Sigmoid colon (tissue), 7 donors: ENCODE data around the gene C1orf232. TPM values are rescaled to one million over a fixed set of nuclear protein-coding genes. Genes with fewer than 3 reads are reported as not detected.

Experiments
- DNase-seq: peaks from one replicate; pipeline ENCODE4 v3.0.0-alpha.2; 2019
- H3K27ac ChIP-seq, 4 donors: fragments of 200-600 bp; sonication (generic); one replicate each; pipeline ENCODE4 v1.5.1; 2016 to 2019; ENCODE audit warnings: mild to moderate bottlenecking in 1 of 4
- H3K27me3 ChIP-seq, 3 donors: fragments of 200-600 bp; sonication (generic); one replicate each; pipeline ENCODE4 v1.5.1; 2019; ENCODE audit warnings: mild to moderate bottlenecking in 1 of 3
- H3K36me3 ChIP-seq, 4 donors: fragments of 200-600 bp; sonication (generic); one replicate each; pipeline ENCODE4 v1.5.1; 2016 to 2019
- H3K4me1 ChIP-seq, 4 donors: fragments of 200-600 bp; sonication (generic); one replicate each; pipeline ENCODE4 v1.5.1; 2017 to 2019
- H3K4me3 ChIP-seq, 4 donors: fragments of 200-600 bp; sonication (generic); one replicate each; pipeline ENCODE4 v1.5.1; 2017 to 2019; ENCODE audit warnings: mild to moderate bottlenecking in 2 of 4, moderate library complexity in 1 of 4
- H3K9me3 ChIP-seq, 4 donors: fragments of 200-600 bp in 3 of 4; sonication (generic) in 3 of 4; one replicate each; pipeline versions ENCODE4 v1.5.1 to v1.6.1; 2013 to 2019
- CTCF ChIP-seq, 4 experiments: fragments of 450-650 bp in 3 of 4; fragments of 200-600 bp in 1 of 4; IDR thresholded peaks; one replicate each; pipeline ENCODE4 v1.5.1; 2016 to 2019; ENCODE audit warnings: antibody characterized with exemption in 4 of 4, mild to moderate bottlenecking in 3 of 4, moderate library complexity in 2 of 4
- EP300 ChIP-seq, 4 donors: sonication (generic); formaldehyde crosslinking; IDR thresholded peaks; one replicate each; pipeline ENCODE4 v1.6.1; 2017; ENCODE audit warnings: antibody characterized with exemption in 4 of 4
- POLR2A ChIP-seq, 2 donors: fragments of 450-650 bp; IDR thresholded peaks; one replicate each; pipeline ENCODE4 v1.6.1; 2016; ENCODE audit warnings: antibody characterized with exemption in 2 of 2, mild to moderate bottlenecking in 2 of 2, moderate library complexity in 2 of 2
- POLR2AphosphoS5 ChIP-seq, 4 donors: sonication (generic); formaldehyde crosslinking; IDR thresholded peaks; one replicate each; pipeline ENCODE4 v1.6.1; 2017; ENCODE audit warnings: antibody characterized with exemption in 4 of 4
- WGBS, 2 donors: extraction: QIAGEN DNeasy Blood & Tissue Kit; methylation state at CpG; one replicate each; pipeline ENCODE4 v1.1.7; 2013; 5-methylcytosine and 5-hydroxymethylcytosine counted together
- intact Hi-C: fragments of 100-400 bp; cut with DNase I; formaldehyde crosslinking; loops from one replicate; pipeline ENCODE4 v1.15.1; 2023
- polyA plus RNA-seq, 3 donors: library from polyadenylated mRNA; stranded (reverse); fragments of 200-250 nt; gene quantifications; one replicate each; pipeline ENCODE4 v1.2.3, GENCODE V29; 2013
- total RNA-seq, 4 donors: library from RNA; depleted of rRNA; stranded (reverse); fragments of >200 nt; gene quantifications; one replicate each; pipeline ENCODE4 v1.1.0, GENCODE V29; 2016
- donor health status: healthy with polysubstance abuse.
- donor health status: Bipolar disorder and iron deficiency.
- donor health status: healthy.

Gene C1orf232
- total and polyA plus RNA-seq, 7 donors: not detected

GRCh38 chr1:26189751-26190275, 21.1 kb upstream of the C1orf232 start:
- intact Hi-C loops: no loop called here
- WGBS, 2 donors: 84 to 88% methylated on average over 7 of the region's 7 CpGs
- Histone ChIP-seq H3K27me3 (no peaks in the 10 kb centered on the region), H3K36me3 (no peaks in the 10 kb centered on the region), H3K4me3 (no peak overlapping the region), H3K4me1 (no peaks in the 10 kb centered on the region), H3K9me3 (no peaks in the 10 kb centered on the region), H3K27ac (no peak overlapping the region)
- DNase-seq: no peak
- TF ChIP-seq POLR2A (IDR thresholded peaks at IDR 0.05) (no peak), POLR2AphosphoS5 (IDR thresholded peaks at IDR 0.05) (no peak), EP300 (IDR thresholded peaks at IDR 0.05) (no peak), CTCF (IDR thresholded peaks at IDR 0.05) (no peak)

- H3K27me3 ChIP-seq: no peaks in the 10 kb centered on the region
- intact Hi-C loops: no loop called here
- 80 to 81% methylated on average over 6 of the region's 6 CpGs for WGBS, 2 donors
These were observed 20.6 kb upstream of the C1orf232 start for GRCh38 chr1:26189331-26189730.

GRCh38 chr1:26188477-26188876, 19.7 kb upstream of the C1orf232 start:
- H3K4me1 ChIP-seq: no peaks in the 10 kb centered on the region
- no peak for TF ChIP-seq POLR2A (IDR thresholded peaks at IDR 0.05)
- no peak for TF ChIP-seq CTCF (IDR thresholded peaks at IDR 0.05)
- TF ChIP-seq POLR2AphosphoS5 (IDR thresholded peaks at IDR 0.05): no peak
- no peak overlapping the region for H3K4me3 ChIP-seq
- H3K9me3 ChIP-seq: no peaks in the 10 kb centered on the region
- H3K27ac ChIP-seq: no peak overlapping the region
- no peaks in the 10 kb centered on the region for H3K27me3 ChIP-seq
- H3K36me3 ChIP-seq: no peaks in the 10 kb centered on the region
- intact Hi-C loops: no loop called here
- no peak for DNase-seq
- WGBS, 2 donors: 91 to 94% methylated on average over 8 of the region's 8 CpGs

More at GRCh38 chr1:26189331-26189730, 20.6 kb upstream of the C1orf232 start:
- Histone ChIP-seq H3K27ac (no peak overlapping the region), H3K4me3 (no peak overlapping the region), H3K36me3 (no peaks in the 10 kb centered on the region), H3K9me3 (no peaks in the 10 kb centered on the region), H3K4me1 (no peaks in the 10 kb centered on the region)
- TF ChIP-seq POLR2A (IDR thresholded peaks at IDR 0.05) (no peak), EP300 (IDR thresholded peaks at IDR 0.05) (no peak), POLR2AphosphoS5 (IDR thresholded peaks at IDR 0.05) (no peak), CTCF (IDR thresholded peaks at IDR 0.05) (no peak)
- no peak for DNase-seq

- intact Hi-C loops: no loop called here
- Histone ChIP-seq H3K27ac (no peak overlapping the region), H3K9me3 (no peaks in the 10 kb centered on the region), H3K4me1 (no peaks in the 10 kb centered on the region), H3K36me3 (no peaks in the 10 kb centered on the region), H3K27me3 (no peaks in the 10 kb centered on the region), H3K4me3 (no peak overlapping the region)
- TF ChIP-seq POLR2A (IDR thresholded peaks at IDR 0.05) (no peak), POLR2AphosphoS5 (IDR thresholded peaks at IDR 0.05) (no peak), EP300 (IDR thresholded peaks at IDR 0.05) (no peak), CTCF (IDR thresholded peaks at IDR 0.05) (no peak)
- no peak for DNase-seq
- 94 to 97% methylated on average over 6 of the region's 6 CpGs for whole genome bisulfite sequencing, 2 donors
These were observed 19.1 kb upstream of the C1orf232 start for GRCh38 chr1:26187882-26188281.

GRCh38 chr1:26184883-26185282, 16.1 kb upstream of the C1orf232 start:
- Histone ChIP-seq H3K36me3 (no peaks in the 10 kb centered on the region), H3K4me3 (no peak overlapping the region), H3K4me1 (no peaks in the 10 kb centered on the region), H3K27me3 (no peaks in the 10 kb centered on the region), H3K27ac (no peak overlapping the region), H3K9me3 (no peaks in the 10 kb centered on the region)
- 96% methylated on average over 21 of the region's 21 CpGs for WGBS, 2 donors
- intact Hi-C loops: no loop called here
- no peak for TF ChIP-seq POLR2A (IDR thresholded peaks at IDR 0.05)
- TF ChIP-seq EP300 (IDR thresholded peaks at IDR 0.05): no peak
- no peak for TF ChIP-seq POLR2AphosphoS5 (IDR thresholded peaks at IDR 0.05)
- TF ChIP-seq CTCF (IDR thresholded peaks at IDR 0.05): no peak
- no peak for DNase-seq
